NCI-H187 treated with DMSO at 0.1 percent for 48 hours (cell line): ENCODE measurements around the gene HRK.
A peak's percentile ranks its signal among the peaks of the same experiment; 100 is the strongest.
"Not testable (repeated sequence)": the region's sequence is repeated elsewhere in the genome, so short reads cannot be mapped to it uniquely, and the experiment has no call there.

Experiments
- DNase-seq: peaks from one replicate; lab custom pipeline; 2025; lab: John Stamatoyannopoulos, UW

HRK gene

DNA sequence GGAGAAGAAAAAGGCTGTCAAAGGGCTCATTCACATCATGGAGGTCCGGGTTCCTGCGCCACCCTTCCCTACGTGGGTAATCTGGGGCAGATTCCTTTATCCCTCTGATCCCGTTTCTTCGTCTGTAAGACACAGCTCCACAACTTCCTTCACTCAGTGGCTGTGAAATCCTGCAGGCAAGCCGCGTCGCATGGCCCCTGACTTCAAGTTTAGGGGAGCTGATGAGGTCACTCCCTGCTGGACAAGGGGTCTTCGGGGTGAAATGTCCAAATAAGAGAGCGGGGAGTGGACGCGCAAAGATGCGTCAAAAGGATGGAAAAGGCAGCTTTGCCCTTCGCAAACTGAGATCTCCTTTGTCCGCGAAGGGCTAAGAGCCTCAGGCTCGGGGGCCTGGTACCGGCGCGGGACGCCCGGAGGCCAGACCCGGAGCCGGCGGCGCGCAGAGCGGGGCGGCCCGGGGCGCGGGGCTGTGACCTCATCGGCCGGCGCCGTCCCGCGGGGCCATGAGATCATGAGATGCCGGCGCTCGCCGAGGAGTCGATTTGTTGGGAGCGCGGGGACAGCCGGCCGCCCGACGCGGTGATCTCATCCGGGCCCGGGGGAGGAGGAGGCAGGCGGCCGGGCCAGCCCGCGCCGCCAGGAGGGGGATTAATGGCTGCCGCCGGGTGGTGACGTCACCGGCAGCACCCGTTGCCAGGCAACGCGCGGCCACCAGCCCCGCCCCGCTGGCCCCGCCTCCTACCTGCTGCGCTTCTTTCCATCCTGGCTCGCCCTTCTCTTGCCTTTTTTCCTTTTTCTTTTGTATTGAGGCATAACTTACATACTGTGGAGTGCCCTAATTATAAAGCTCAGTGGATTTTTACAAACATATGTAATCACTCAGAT, 62.1 kb downstream of the HRK start:
- peak; percentile 81 for DNase-seq

DNA sequence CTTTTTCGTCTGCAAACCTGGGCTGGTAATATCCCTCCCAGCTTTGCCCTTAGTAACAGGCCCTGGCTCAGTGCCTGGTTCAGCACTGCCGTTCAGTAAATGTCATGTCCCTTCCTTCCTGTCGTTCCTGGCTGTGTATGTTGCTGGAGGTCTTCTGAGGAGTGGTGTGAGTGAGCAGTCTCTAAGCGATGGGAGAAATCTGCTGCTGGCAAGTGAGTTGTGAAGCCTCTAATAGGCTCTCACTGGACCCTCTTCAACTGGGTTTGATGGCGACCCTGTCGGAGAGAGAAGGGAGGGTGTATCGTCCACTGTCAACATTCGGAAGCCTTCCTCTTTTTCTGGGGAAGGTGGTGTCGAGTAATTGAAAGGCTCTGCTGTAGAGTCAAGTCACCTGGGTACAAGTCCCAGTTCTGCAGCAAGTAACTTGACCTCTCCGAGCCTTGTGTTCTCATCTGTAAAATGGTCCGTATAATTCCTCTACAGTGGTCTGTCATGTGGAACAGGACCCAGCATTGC, 62.8 kb downstream of the HRK start:
- no peak for DNase-seq

DNA sequence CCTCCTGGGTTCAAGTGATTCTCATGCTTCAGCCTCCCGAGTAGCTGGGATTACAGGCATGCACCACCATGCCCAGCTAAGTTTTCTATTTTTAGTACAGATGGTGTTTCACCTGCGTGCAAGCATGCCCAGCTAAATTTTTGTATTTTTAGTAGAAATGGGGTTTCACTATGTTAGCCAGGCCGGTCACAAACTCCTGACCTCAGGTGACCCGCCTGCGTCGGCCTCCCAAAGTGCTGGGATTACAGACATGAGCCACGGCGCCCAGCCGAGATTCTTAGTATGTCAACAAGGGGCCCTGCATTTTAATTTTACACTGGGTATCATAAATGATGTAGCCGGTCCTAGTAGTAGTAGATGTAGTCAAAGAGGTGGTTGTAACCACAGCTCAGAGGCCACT, 66.5 kb downstream of the HRK start:
- not testable (repeated sequence) for DNase-seq

DNA sequence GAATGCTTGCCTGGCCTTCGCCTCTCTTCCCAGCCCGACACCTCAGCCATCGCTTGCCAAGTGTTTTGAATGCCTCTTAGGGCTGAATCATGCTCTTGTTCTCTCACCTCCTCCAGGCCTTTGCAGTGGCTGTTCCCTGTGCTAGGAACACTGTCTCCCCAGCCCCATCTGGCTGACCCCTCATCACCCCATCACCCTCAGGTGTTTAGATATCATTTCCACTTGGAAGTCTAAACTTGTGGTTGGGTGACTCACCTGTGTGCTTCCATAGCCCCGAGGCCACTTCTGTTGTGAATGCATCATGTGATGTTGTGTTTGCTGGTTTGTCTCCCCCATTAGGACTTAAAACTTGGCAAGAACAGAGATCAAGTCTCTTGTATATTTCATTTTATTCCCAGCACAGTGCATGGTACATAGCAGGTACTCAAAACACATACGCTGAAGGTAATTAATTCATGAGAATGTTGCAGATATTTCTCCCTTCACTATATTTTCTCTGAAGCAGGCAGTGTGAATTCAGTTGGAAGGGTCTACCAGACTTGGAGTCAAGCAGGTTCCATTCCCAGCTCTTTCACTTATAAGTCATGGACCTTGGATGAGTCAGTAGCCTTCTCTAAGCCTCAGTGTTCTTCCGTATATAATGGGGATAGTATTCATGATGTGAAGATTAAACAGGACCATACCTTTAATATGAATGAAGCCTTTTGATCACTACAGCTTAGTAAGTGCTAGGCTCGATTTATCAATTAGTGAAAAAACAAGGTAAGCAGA, 67.8 kb downstream of the HRK start:
- DNase-seq, result no peak

DNA sequence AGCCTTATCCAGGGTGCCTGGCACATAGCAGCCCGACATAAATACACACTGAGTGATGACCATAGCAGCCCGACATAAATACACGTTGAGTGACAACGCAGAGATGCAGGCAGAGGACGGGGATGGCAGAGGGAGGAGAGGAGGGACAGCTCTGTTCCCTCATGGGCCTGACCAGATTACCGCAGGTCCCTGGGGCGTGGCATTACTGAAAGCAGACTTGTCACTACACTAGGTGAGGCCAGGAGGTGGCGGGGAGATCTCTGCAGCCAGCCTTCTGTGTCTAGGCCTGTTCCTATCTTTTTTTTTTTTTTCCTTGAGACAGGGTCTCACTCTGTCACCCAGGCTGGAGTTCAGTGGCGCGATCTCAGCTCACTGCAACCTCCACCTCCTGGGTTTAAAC, 69.0 kb downstream of the HRK start:
- no peak for DNase-seq

DNA sequence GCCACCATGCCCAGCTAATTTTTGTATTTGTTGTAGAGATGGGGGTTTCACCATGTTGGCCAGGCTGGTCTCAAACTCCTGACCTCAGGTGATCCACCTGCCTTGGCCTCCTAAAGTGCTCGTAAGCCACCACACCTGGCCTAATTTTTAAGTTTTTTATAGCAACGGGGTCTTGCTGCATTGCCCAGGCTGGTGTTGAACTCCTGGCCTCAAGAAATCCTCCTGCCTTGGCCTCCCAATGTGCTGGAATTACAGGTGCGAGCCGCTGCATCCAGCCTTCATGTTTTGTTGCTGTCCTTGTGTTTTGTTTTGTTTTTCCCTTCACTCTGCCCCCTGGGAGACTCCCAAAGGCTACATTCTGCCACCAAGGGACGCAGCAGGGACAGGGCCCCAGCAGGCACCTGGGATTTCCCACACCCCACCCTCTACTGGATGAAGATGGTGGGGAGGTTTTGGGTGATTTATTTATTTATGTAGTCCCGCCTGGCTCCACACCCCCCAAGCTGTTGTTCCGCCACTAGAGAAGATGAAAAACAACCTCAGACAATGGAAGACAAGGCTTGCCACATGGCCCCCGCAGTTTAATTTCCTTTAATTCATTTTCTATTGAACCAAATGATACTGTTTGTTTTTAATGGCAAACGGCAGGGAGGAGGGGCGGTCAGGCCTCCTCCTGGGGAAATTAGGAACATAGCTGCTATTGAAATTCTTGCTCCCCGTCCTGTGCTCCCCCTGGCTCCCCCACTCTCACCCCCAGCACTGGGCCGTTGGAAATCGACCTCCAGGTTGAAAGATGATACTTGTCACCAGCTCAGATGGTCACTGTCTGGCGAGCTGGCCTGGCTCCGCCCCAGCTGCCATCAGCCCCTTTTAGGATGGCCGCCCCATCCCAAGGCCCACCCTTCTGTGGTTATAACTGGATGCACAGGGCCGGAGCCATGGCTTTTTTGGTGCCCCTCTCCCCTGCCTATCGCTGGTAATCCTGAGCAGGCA, 72.8 kb downstream of the HRK start:
- no peak for DNase-seq

DNA sequence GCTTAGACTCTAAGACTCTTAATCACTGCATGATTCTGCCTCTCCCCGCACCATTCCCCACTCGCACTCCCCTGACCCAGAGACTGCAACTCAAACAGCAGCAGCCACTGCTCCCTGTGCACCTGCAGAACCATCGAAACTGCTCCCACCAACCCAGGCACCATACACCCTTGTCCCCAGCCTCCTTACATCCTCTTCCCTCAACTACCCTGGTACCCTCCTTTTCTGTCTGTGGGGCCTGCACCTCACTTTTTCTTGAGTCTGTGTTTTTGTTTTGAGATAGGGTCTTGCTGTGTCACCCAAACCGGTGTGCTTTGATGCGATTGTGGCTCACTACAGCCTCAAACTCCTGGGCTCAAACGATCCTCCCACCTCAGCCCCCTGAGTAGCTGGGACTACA, 73.7 kb downstream of the HRK start:
- DNase-seq, result no peak

DNA sequence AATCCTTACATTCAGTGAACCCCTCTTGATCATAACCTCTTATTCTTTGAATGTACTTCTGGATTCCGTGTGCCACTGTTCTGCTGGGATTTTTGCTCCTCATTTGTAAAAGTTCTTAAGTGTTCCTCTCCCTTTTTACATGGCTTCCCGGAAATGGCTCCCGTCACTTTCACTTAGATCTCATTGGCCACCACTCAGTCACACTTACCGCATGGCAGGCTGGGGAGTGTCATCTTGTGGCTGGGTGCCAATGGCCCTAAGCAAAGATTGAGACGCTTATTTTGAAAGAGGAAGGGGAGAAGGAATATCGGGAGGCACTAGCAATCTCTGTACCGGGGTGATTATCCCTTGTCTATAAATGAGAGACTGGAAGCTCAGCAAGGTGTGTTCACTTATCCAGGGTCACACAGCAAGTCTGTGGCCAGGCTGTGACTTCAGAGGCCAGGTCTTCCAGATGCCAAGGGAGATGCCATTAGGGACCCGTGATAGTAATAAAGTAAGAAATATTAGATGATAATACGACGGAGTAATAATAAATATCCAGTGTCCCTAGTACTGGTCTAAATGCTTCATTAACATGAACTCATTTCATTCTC, 74.3 kb downstream of the HRK start:
- DNase-seq, result no peak
